ENCODE measurements around the gene TMEM31. TPM values are rescaled to one million over a fixed set of nuclear protein-coding genes. Genes with fewer than 3 reads are reported as not detected.

The TMEM31 gene
- total and polyA plus RNA-seq, 2 experiments from 2014 or later, result 0.60 TPM; not detected in 1

DNA sequence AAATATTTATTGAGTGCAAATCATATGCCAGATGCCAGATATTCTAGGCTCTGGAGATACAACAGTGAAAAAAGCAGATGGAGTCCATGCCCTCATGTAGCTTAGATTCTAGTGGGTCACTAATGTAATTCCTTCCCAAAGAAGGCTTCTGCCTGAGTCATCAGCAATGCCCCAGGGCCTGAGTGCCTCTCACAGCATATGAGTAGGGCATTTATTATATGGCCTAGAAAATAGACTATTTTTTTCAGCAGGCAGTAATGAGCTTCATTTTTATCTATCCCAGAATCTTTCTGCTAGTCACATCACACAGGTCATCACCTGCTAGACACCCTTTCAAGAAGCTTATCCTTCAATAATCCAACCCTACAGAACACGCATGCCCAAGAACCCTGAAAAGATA lies 22.3 kb downstream of the TMEM31 start (continued):
- TF ChIP-seq, protein P1, sequence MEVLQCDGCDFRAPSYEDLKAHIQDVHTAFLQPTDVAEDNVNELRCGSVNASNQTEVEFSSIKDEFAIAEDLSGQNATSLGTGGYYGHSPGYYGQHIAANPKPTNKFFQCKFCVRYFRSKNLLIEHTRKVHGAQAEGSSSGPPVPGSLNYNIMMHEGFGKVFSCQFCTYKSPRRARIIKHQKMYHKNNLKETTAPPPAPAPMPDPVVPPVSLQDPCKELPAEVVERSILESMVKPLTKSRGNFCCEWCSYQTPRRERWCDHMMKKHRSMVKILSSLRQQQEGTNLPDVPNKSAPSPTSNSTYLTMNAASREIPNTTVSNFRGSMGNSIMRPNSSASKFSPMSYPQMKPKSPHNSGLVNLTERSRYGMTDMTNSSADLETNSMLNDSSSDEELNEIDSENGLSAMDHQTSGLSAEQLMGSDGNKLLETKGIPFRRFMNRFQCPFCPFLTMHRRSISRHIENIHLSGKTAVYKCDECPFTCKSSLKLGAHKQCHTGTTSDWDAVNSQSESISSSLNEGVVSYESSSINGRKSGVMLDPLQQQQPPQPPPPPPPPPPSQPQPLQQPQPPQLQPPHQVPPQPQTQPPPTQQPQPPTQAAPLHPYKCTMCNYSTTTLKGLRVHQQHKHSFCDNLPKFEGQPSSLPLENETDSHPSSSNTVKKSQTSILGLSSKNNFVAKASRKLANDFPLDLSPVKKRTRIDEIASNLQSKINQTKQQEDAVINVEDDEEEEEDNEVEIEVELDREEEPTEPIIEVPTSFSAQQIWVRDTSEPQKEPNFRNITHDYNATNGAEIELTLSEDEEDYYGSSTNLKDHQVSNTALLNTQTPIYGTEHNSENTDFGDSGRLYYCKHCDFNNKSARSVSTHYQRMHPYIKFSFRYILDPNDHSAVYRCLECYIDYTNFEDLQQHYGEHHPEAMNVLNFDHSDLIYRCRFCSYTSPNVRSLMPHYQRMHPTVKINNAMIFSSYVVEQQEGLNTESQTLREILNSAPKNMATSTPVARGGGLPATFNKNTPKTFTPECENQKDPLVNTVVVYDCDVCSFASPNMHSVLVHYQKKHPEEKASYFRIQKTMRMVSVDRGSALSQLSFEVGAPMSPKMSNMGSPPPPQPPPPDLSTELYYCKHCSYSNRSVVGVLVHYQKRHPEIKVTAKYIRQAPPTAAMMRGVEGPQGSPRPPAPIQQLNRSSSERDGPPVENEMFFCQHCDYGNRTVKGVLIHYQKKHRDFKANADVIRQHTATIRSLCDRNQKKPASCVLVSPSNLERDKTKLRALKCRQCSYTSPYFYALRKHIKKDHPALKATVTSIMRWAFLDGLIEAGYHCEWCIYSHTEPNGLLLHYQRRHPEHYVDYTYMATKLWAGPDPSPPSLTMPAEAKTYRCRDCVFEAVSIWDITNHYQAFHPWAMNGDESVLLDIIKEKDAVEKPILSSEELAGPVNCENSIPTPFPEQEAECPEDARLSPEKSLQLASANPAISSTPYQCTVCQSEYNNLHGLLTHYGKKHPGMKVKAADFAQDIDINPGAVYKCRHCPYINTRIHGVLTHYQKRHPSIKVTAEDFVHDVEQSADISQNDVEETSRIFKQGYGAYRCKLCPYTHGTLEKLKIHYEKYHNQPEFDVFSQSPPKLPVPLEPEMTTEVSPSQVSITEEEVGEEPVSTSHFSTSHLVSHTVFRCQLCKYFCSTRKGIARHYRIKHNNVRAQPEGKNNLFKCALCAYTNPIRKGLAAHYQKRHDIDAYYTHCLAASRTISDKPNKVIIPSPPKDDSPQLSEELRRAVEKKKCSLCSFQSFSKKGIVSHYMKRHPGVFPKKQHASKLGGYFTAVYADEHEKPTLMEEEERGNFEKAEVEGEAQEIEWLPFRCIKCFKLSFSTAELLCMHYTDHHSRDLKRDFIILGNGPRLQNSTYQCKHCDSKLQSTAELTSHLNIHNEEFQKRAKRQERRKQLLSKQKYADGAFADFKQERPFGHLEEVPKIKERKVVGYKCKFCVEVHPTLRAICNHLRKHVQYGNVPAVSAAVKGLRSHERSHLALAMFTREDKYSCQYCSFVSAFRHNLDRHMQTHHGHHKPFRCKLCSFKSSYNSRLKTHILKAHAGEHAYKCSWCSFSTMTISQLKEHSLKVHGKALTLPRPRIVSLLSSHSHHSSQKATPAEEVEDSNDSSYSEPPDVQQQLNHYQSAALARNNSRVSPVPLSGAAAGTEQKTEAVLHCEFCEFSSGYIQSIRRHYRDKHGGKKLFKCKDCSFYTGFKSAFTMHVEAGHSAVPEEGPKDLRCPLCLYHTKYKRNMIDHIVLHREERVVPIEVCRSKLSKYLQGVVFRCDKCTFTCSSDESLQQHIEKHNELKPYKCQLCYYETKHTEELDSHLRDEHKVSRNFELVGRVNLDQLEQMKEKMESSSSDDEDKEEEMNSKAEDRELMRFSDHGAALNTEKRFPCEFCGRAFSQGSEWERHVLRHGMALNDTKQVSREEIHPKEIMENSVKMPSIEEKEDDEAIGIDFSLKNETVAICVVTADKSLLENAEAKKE (CRISPR knock-in tag; IDR thresholded peaks at IDR 0.05), result no peak
- TF ChIP-seq STAT1 (IDR thresholded peaks at IDR 0.05; ENCODE audit: unreplicated experiment), result no peak
- TF ChIP-seq ZNF331 (CRISPR knock-in tag; IDR thresholded peaks at IDR 0.05; ENCODE audit: low read depth), result no peak
- TF ChIP-seq NANOG (IDR thresholded peaks at IDR 0.05; ENCODE audit: borderline replicate concordance), result no peak
- TF ChIP-seq, protein P2, sequence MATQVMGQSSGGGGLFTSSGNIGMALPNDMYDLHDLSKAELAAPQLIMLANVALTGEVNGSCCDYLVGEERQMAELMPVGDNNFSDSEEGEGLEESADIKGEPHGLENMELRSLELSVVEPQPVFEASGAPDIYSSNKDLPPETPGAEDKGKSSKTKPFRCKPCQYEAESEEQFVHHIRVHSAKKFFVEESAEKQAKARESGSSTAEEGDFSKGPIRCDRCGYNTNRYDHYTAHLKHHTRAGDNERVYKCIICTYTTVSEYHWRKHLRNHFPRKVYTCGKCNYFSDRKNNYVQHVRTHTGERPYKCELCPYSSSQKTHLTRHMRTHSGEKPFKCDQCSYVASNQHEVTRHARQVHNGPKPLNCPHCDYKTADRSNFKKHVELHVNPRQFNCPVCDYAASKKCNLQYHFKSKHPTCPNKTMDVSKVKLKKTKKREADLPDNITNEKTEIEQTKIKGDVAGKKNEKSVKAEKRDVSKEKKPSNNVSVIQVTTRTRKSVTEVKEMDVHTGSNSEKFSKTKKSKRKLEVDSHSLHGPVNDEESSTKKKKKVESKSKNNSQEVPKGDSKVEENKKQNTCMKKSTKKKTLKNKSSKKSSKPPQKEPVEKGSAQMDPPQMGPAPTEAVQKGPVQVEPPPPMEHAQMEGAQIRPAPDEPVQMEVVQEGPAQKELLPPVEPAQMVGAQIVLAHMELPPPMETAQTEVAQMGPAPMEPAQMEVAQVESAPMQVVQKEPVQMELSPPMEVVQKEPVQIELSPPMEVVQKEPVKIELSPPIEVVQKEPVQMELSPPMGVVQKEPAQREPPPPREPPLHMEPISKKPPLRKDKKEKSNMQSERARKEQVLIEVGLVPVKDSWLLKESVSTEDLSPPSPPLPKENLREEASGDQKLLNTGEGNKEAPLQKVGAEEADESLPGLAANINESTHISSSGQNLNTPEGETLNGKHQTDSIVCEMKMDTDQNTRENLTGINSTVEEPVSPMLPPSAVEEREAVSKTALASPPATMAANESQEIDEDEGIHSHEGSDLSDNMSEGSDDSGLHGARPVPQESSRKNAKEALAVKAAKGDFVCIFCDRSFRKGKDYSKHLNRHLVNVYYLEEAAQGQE (IDR thresholded peaks at IDR 0.05; ENCODE audit: unreplicated experiment), result no peak
- TF ChIP-seq ZNF114 (CRISPR knock-in tag; IDR thresholded peaks at IDR 0.05), result no peak
- no peak for TF ChIP-seq EZH2 (IDR thresholded peaks at IDR 0.05; ENCODE audit: low read depth, unreplicated experiment)
- TF ChIP-seq CREB1 (CRISPR knock-in tag; IDR thresholded peaks at IDR 0.05; ENCODE audit: low read depth), result no peak
- TF ChIP-seq JUNB (IDR thresholded peaks at IDR 0.05; ENCODE audit: unreplicated experiment), result no peak

Measured in GM23338 (cell line).